ENCODE data around the gene EIPR1. TPM values are rescaled to one million over a fixed set of nuclear protein-coding genes. Genes with fewer than 3 reads are reported as not detected.

The EIPR1 gene
- total RNA-seq, 4 donors from 2014 or later: 13.8 to 19.0 (median 15.3) TPM

DNA sequence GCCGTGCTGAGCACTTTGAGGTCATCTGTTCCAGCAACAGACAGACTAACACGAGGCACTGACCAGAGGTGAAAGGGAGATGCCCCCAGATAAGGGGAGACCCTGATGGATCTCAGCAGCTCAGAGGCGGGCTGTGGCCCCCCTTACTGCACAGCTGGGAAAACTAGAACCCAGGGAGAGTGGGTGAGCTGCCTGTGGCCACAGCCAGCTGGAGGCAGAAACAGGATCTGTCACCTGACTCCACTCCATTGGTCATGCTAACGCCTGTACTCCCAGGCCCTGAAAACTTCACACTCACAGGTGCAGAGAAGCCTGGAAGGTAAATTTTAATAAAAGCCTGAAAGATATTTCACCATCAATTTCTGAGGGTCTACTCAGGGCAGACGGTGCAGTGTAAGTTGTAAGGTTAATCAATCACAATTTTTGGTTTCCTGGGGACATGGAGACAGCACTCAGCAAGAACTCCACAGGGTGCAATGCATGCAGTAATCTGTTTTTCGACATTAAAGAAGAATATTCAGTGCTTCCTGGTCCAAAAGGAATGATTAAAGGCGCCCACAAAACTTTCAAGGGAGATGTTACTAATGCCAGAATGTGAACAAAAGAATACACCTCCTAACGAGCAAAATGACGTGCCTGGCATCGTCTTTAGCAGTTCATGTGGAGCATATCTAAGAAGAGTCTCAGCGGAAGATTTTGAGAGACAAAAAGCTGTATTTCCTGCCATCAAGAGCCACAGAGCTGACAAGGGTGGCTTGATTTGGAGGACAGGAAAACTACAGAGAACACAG lies 173.4 kb downstream of the EIPR1 start:
- Histone ChIP-seq H3K27ac (replicated peaks in 1 of 4) (no peak overlapping the region), H3K9me3 (no peaks in the 10 kb centered on the region), H3K4me3 (no peak overlapping the region), H3K4me1 (no peaks in the 10 kb centered on the region), H3K27me3 (no peaks in the 10 kb centered on the region), H3K36me3 (peaks cover 0 to 23% (median 8%) of the 10 kb centered on the region in 4 donors)
- intact Hi-C loops (cut with DNase I): no loop called here
- WGBS: 88% methylated on average over 8 of the region's 11 CpGs
- DNase-seq (ENCODE audit: extremely low spot score): no peak
- TF ChIP-seq POLR2A (IDR thresholded peaks at IDR 0.05; ENCODE audit: low read depth): no peak
- TF ChIP-seq EP300 (IDR thresholded peaks at IDR 0.05): no peak
- TF ChIP-seq POLR2AphosphoS5 (IDR thresholded peaks at IDR 0.05): no peak
- TF ChIP-seq, protein P1, sequence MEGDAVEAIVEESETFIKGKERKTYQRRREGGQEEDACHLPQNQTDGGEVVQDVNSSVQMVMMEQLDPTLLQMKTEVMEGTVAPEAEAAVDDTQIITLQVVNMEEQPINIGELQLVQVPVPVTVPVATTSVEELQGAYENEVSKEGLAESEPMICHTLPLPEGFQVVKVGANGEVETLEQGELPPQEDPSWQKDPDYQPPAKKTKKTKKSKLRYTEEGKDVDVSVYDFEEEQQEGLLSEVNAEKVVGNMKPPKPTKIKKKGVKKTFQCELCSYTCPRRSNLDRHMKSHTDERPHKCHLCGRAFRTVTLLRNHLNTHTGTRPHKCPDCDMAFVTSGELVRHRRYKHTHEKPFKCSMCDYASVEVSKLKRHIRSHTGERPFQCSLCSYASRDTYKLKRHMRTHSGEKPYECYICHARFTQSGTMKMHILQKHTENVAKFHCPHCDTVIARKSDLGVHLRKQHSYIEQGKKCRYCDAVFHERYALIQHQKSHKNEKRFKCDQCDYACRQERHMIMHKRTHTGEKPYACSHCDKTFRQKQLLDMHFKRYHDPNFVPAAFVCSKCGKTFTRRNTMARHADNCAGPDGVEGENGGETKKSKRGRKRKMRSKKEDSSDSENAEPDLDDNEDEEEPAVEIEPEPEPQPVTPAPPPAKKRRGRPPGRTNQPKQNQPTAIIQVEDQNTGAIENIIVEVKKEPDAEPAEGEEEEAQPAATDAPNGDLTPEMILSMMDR (IDR thresholded peaks at IDR 0.05): no peak

DNA sequence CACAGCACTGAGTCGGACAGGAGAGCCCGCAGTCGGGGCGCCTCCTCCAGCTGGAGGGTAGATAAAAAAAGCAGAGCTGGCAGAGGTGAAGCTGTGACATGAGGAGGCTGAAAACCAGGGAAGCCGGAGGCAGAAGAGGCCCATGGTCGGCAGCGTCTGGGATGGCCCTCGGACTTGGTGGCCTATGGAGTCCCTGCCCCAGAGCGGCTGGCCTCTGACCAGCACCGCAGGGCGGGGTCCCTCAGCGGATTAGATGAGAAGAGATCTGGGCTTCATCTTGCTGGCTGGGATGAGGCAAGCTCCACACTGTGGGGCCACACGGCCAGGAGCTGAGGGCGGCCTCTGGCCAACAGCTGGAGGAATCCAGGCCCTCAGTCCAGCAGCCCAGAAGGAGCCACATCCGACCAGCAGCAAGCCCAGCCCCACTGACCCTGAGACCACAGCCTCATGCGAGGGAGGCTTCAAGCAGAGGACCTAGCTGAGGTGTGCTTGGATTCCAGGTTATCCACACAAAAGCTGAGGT lies 174.1 kb downstream of the EIPR1 start:
- over 99% methylated on average over 9 of the region's 16 CpGs for WGBS

DNA sequence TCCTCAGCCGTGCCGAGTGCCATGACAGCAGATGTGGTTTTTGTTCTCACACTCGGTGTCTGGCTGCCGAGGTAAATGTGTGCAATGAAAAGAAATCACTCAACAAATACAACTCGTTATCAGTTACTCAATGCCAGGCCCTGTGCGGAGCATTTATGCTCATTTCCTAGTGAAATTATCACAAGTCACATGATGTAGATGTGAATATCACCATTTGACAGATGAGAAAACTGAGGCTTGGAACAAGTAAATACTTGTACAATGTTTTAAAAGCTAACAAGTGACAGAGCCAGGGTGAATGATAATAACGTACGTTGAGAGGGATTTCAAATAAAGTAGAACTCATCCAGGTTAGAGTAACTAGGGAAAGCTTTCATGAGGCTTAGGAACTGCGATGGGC lies 174.7 kb downstream of the EIPR1 start:
- no peak for DNase-seq (ENCODE audit: extremely low spot score)
- WGBS: 95% methylated on average over 9 of the region's 9 CpGs

More for the DNA sequence above, 174.1 kb downstream of the EIPR1 start:
- intact Hi-C loops (cut with DNase I): no loop called here
- no peak for DNase-seq (ENCODE audit: extremely low spot score)
- no peaks in the 10 kb centered on the region for H3K27me3 ChIP-seq
- no peak overlapping the region for H3K27ac ChIP-seq (replicated peaks in 1 of 4)
- H3K36me3 ChIP-seq: peaks cover 0 to 16% (median 7%) of the 10 kb centered on the region in 4 donors
- TF ChIP-seq, protein P1 (IDR thresholded peaks at IDR 0.05): no peak
- TF ChIP-seq EP300 (IDR thresholded peaks at IDR 0.05) (no peak), POLR2AphosphoS5 (IDR thresholded peaks at IDR 0.05) (no peak), POLR2A (IDR thresholded peaks at IDR 0.05; ENCODE audit: low read depth) (no peak)
- no peak overlapping the region for H3K4me3 ChIP-seq
- H3K9me3 ChIP-seq: no peaks in the 10 kb centered on the region
- no peaks in the 10 kb centered on the region for H3K4me1 ChIP-seq

DNA sequence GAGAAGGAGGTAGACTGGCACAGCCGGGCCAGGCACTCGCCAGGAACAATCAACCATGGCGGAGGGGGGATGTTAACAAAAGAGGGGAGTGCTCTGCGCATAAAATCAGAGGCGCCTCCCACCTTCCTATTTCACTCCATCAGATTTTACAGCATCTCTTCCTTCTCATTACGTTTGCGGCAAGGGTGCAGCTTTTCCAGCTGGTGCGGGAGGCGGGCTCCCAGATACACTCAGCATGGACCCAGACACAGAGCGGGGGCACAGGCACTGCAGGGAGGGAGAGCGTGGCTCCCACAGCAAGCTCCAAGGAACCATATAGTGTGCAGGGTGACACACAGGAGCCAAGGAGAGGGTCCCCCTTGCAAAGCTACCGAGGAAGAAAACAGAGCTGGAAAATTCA lies 176.3 kb downstream of the EIPR1 start:
- H3K9me3 ChIP-seq: no peaks in the 10 kb centered on the region
- peaks cover 0 to 12% (median 10%) of the 10 kb centered on the region in 4 donors for H3K36me3 ChIP-seq
- H3K27me3 ChIP-seq: no peaks in the 10 kb centered on the region
- H3K27ac ChIP-seq (replicated peaks in 1 of 4): no peak overlapping the region
- TF ChIP-seq POLR2AphosphoS5 (IDR thresholded peaks at IDR 0.05) (no peak), POLR2A (IDR thresholded peaks at IDR 0.05; ENCODE audit: low read depth) (no peak), EP300 (IDR thresholded peaks at IDR 0.05) (no peak)
- TF ChIP-seq, protein P1 (IDR thresholded peaks at IDR 0.05): no peak
- no peak overlapping the region for H3K4me3 ChIP-seq
- H3K4me1 ChIP-seq: no peaks in the 10 kb centered on the region
- 95% methylated on average over 12 of the region's 12 CpGs for WGBS
- no peak for DNase-seq (ENCODE audit: extremely low spot score)
- intact Hi-C loops (cut with DNase I): no loop called here

More for the DNA sequence above, 174.7 kb downstream of the EIPR1 start:
- peaks cover 0 to 12% (median 5%) of the 10 kb centered on the region in 4 donors for H3K36me3 ChIP-seq
- no peaks in the 10 kb centered on the region for H3K27me3 ChIP-seq
- no peak overlapping the region for H3K27ac ChIP-seq (replicated peaks in 1 of 4)
- no peak for TF ChIP-seq EP300 (IDR thresholded peaks at IDR 0.05)
- TF ChIP-seq, protein P1 (IDR thresholded peaks at IDR 0.05): no peak
- no peak for TF ChIP-seq POLR2A (IDR thresholded peaks at IDR 0.05; ENCODE audit: low read depth)
- TF ChIP-seq POLR2AphosphoS5 (IDR thresholded peaks at IDR 0.05): no peak
- H3K9me3 ChIP-seq: no peaks in the 10 kb centered on the region
- intact Hi-C loops (cut with DNase I): no loop called here
- no peaks in the 10 kb centered on the region for H3K4me1 ChIP-seq
- H3K4me3 ChIP-seq: no peak overlapping the region

Data from esophagus muscularis mucosa (tissue), 4 donors.